Activated B cell treated with CpG ODN at 0.5 μM for 24 hours (primary cell): Measurements from ENCODE around the gene UQCR11. TPM values are rescaled to one million over a fixed set of nuclear protein-coding genes. Genes with fewer than 3 reads are reported as not detected.

Experiments
- ATAC-seq: fragments of 200-7000 bp; cut with Tn5 transposase; one replicate; pipeline ENCODE4 v1.10.0; 2021; ENCODE audit warnings: low read depth, mild to moderate bottlenecking, moderate library complexity
- CTCF ChIA-PET: fragments of 350-600 bp; sonication (Branson Sonifier 250); formaldehyde crosslinking; loops from one replicate; lab custom pipeline; 2021; ENCODE audit warnings: antibody characterized with exemption; lab: Charles Lee
- POLR2A ChIA-PET: fragments of 350-600 bp; sonication (Branson Sonifier 250); formaldehyde crosslinking; loops from one replicate; lab custom pipeline; 2021; ENCODE audit warnings: antibody characterized with exemption; lab: Charles Lee
- DNase-seq: peaks from one replicate; pipeline ENCODE4 v3.0.0; 2022
- H3K27ac Mint-ChIP-seq: one replicate; pipeline ENCODE4 v1.8.0; 2020; ENCODE audit warnings: mixed read lengths
- H3K27me3 Mint-ChIP-seq: one replicate; pipeline ENCODE4 v1.8.0; 2021; ENCODE audit warnings: mixed read lengths
- H3K36me3 Mint-ChIP-seq: one replicate; pipeline ENCODE4 v1.8.0; 2021; ENCODE audit warnings: low read depth, mixed read lengths
- H3K4me1 Mint-ChIP-seq: one replicate; pipeline ENCODE4 v1.8.0; 2021; ENCODE audit warnings: mixed read lengths
- H3K4me3 Mint-ChIP-seq: one replicate; pipeline ENCODE4 v1.8.0; 2020; ENCODE audit warnings: mild to moderate bottlenecking, mixed read lengths
- H3K9me3 Mint-ChIP-seq: one replicate; pipeline ENCODE4 v1.8.0; 2020; ENCODE audit warnings: mixed read lengths
- CTCF ChIP-seq: fragments of 200-600 bp; IDR thresholded peaks from one replicate; pipeline ENCODE4 v1.8.0; 2022; ENCODE audit warnings: antibody characterized with exemption, mild to moderate bottlenecking
- intact Hi-C: fragments of 100-400 bp; cut with micrococcal nuclease; formaldehyde crosslinking; loops from one replicate; pipeline ENCODE4 v1.15.1; 2024
- total RNA-seq: library from RNA; stranded (reverse); gene quantifications from 2 replicates; pipeline ENCODE4 v1.2.3, GENCODE V29; 2022

The UQCR11 gene
- total RNA-seq, 1 donor from 2014 or later, result 117 TPM

GRCh38 chr19:1611353-1611752, 6.1 kb upstream of the UQCR11 start:
- CTCF ChIA-PET, result no interaction called here
- DNase-seq (no peak), ATAC-seq (no peak)
- no peaks in the 10 kb centered on the region for H3K9me3 Mint-ChIP-seq
- POLR2A ChIA-PET, result interaction anchor here (0.7 to 1.6 kb wide), 2 partner anchors 13 to 70 kb away, joined by 3 to 12 read pairs; no protein-coding TSS in a partner anchor
- H3K27ac Mint-ChIP-seq, result no peak overlapping the region
- peaks cover 24% of the 10 kb centered on the region for H3K4me1 Mint-ChIP-seq
- no peak for TF ChIP-seq CTCF
- H3K36me3 Mint-ChIP-seq, result peaks cover 57% of the 10 kb centered on the region
- no peak overlapping the region for H3K4me3 Mint-ChIP-seq
- no peaks in the 10 kb centered on the region for H3K27me3 Mint-ChIP-seq
- intact Hi-C loops, result no loop called here

GRCh38 chr19:1610579-1610978, 5.3 kb upstream of the UQCR11 start:
- POLR2A ChIA-PET, result interaction anchor here (0.7 to 1.6 kb wide), 2 partner anchors 12 to 71 kb away, joined by 3 to 12 read pairs; no protein-coding TSS in a partner anchor
- no peak overlapping the region for H3K4me3 Mint-ChIP-seq
- peaks cover 51% of the 10 kb centered on the region for H3K36me3 Mint-ChIP-seq
- no peaks in the 10 kb centered on the region for H3K27me3 Mint-ChIP-seq
- H3K27ac Mint-ChIP-seq, result no peak overlapping the region
- CTCF ChIA-PET, result no interaction called here
- TF ChIP-seq CTCF, result no peak
- intact Hi-C loops, result no loop called here
- ATAC-seq (no peak), DNase-seq (no peak)
- H3K4me1 Mint-ChIP-seq, result peaks cover 30% of the 10 kb centered on the region
- H3K9me3 Mint-ChIP-seq, result no peaks in the 10 kb centered on the region

- ATAC-seq (no peak), DNase-seq (no peak)
- intact Hi-C loops, result no loop called here
- ChIA-PET POLR2A (interaction anchor here (1.9 kb wide), 1 partner anchor 7 kb away, joined by 7 read pairs; no protein-coding TSS in a partner anchor), CTCF (no interaction called here)
- TF ChIP-seq CTCF, result no peak
- H3K4me3 Mint-ChIP-seq, result no peak overlapping the region
- peaks cover 46% of the 10 kb centered on the region for H3K36me3 Mint-ChIP-seq
- no peaks in the 10 kb centered on the region for H3K9me3 Mint-ChIP-seq
- peaks cover 32% of the 10 kb centered on the region for H3K4me1 Mint-ChIP-seq
- no peaks in the 10 kb centered on the region for H3K27me3 Mint-ChIP-seq
- H3K27ac Mint-ChIP-seq, result no peak overlapping the region
These were observed 4.6 kb upstream of the UQCR11 start for GRCh38 chr19:1609680-1610474.

- CTCF ChIA-PET, result interaction anchor here (1.3 kb wide), 1 partner anchor 16 kb away, joined by 3 read pairs; no protein-coding TSS in a partner anchor
- H3K36me3 Mint-ChIP-seq, result peaks cover 38% of the 10 kb centered on the region
- no peak for DNase-seq
- POLR2A ChIA-PET, result interaction anchor here (1.9 to 7.6 kb wide), 3 partner anchors 8 to 43 kb away, joined by 7 to 88 read pairs (median 36); partner anchors contain the start of genes MBD3 and TCF3
- H3K27me3 Mint-ChIP-seq, result no peaks in the 10 kb centered on the region
- no peaks in the 10 kb centered on the region for H3K9me3 Mint-ChIP-seq
- H3K27ac Mint-ChIP-seq, result no peak overlapping the region
- H3K4me3 Mint-ChIP-seq, result no peak overlapping the region
- intact Hi-C loops, result no loop called here
- peaks cover 38% of the 10 kb centered on the region for H3K4me1 Mint-ChIP-seq
- no peak for ATAC-seq
- TF ChIP-seq CTCF, result no peak
These were observed 3.8 kb upstream of the UQCR11 start for GRCh38 chr19:1609103-1609396.

- Mint-ChIP-seq H3K9me3 (no peaks in the 10 kb centered on the region), H3K27ac (peak overlapping the region; percentile 70), H3K36me3 (peaks cover 33% of the 10 kb centered on the region), H3K4me1 (peaks cover 43% of the 10 kb centered on the region), H3K4me3 (no peak overlapping the region), H3K27me3 (no peaks in the 10 kb centered on the region)
- ATAC-seq (no peak), DNase-seq (no peak)
- POLR2A ChIA-PET, result interaction anchor here (1.0 to 7.6 kb wide), 4 partner anchors 9 to 60 kb away, joined by 3 to 88 read pairs (median 22); partner anchors contain the start of genes MBD3 and TCF3
- intact Hi-C loops, result no loop called here
- CTCF ChIA-PET, result interaction anchor here (1.3 kb wide), 1 partner anchor 15 kb away, joined by 3 read pairs; no protein-coding TSS in a partner anchor
- no peak for TF ChIP-seq CTCF
These were observed 3.3 kb upstream of the UQCR11 start for GRCh38 chr19:1608359-1609102.
